IPS DF 19.7 (cell line): Measurements from ENCODE around the gene TPPP.
"Not testable (repeated sequence)": the region's sequence is repeated elsewhere in the genome, so short reads cannot be mapped to it uniquely, and the experiment has no call there.

Experiments used
- DNase-seq: peaks from one replicate; pipeline ENCODE4 v3.0.0-alpha.2; 2013; ENCODE audit warnings: low read depth, low spot score

TPPP gene

GRCh38 chr5:645421-645820 lies 47.7 kb downstream of the TPPP start:
- no peak for DNase-seq

- DNase-seq = no peak
Observed at GRCh38 chr5:644971-645370, 48.2 kb downstream of the TPPP start.

GRCh38 chr5:644509-644908 lies 48.6 kb downstream of the TPPP start:
- no peak for DNase-seq

- no peak for DNase-seq
Observed at GRCh38 chr5:643811-644271, 49.3 kb downstream of the TPPP start.

GRCh38 chr5:643351-643801 lies 49.8 kb downstream of the TPPP start:
- DNase-seq = no peak

GRCh38 chr5:642481-642880 lies 50.7 kb downstream of the TPPP start:
- DNase-seq = no peak

- DNase-seq = no peak
Observed at GRCh38 chr5:641331-641765, 51.8 kb downstream of the TPPP start.

GRCh38 chr5:640461-641330 lies 52.5 kb downstream of the TPPP start:
- no peak for DNase-seq

GRCh38 chr5:639584-640213 lies 53.5 kb downstream of the TPPP start:
- no peak for DNase-seq

- DNase-seq = no peak
Observed at GRCh38 chr5:639253-639530, 54.0 kb downstream of the TPPP start.

GRCh38 chr5:638501-639252 lies 54.5 kb downstream of the TPPP start:
- DNase-seq = no peak

- no peak for DNase-seq
Observed at GRCh38 chr5:637581-638450, 55.3 kb downstream of the TPPP start.

- no peak for DNase-seq
Observed at GRCh38 chr5:636951-637350, 56.2 kb downstream of the TPPP start.

- no peak for DNase-seq
Observed at GRCh38 chr5:635306-636055, 57.7 kb downstream of the TPPP start.

- DNase-seq = no peak
Observed at GRCh38 chr5:634191-634590, 59.0 kb downstream of the TPPP start.

- DNase-seq = no peak
Observed at GRCh38 chr5:633501-633955, 59.6 kb downstream of the TPPP start.

- DNase-seq = not testable (repeated sequence)
Observed at GRCh38 chr5:628351-629205, 64.6 kb downstream of the TPPP start.

GRCh38 chr5:627840-628239 lies 65.3 kb downstream of the TPPP start:
- no peak for DNase-seq

GRCh38 chr5:626850-627249 lies 66.3 kb downstream of the TPPP start:
- DNase-seq = no peak

- no peak for DNase-seq
Observed at GRCh38 chr5:625516-625915, 67.6 kb downstream of the TPPP start.
